ENCODE measurements around the gene LGR6.

Gene LGR6

GRCh38 chr1:202154766-202155477 lies 38.7 kb upstream of the LGR6 start (continued):
- no peak for TF ChIP-seq ZNF311 (tag by site-specific recombination; IDR thresholded peaks at IDR 0.05; ENCODE audit: borderline replicate concordance)

GRCh38 chr1:202155478-202156021 lies 38.0 kb upstream of the LGR6 start:
- Histone ChIP-seq H3K9me3 (ENCODE audit: control insufficient read depth, insufficient read depth, low read depth, low read length) (no peaks in the 10 kb centered on the region), H3K4me3 (ENCODE audit: low read depth, low read length) (no peak overlapping the region), H3K27ac (ENCODE audit: extremely low read depth, low read depth, low read length) (no peak overlapping the region), H3K4me1 (ENCODE audit: control insufficient read depth, insufficient read depth, low read length) (no peaks in the 10 kb centered on the region; the same call in 1 of the 2 replicates), H3K36me3 (ENCODE audit: control insufficient read depth in 2 of 2, insufficient read depth in 1 of 2, low read length in 2 of 2) (no peaks in the 10 kb centered on the region)
- CTCF ChIA-PET: interaction anchor here (0.7 to 3.8 kb wide), 19 partner anchors 7 to 193 kb away, joined by 3 to 20 read pairs (median 5); partner anchors contain the start of genes ARL8A, LGR6 and UBE2T
- no peak for TF ChIP-seq ZNF580 (tag by site-specific recombination; IDR thresholded peaks at IDR 0.05)
- no peak for TF ChIP-seq ZNF548 (tag by site-specific recombination; IDR thresholded peaks at IDR 0.05)
- peak; percentile 67 for TF ChIP-seq BCL6B (tag by site-specific recombination; IDR thresholded peaks at IDR 0.05)
- no peak for TF ChIP-seq ZNF37A (tag by site-specific recombination; IDR thresholded peaks at IDR 0.05)
- 0 out of 2 replicates have a peak, but pooled peaks have one; percentile 36 for TF ChIP-seq BCL11A (tag by site-specific recombination; IDR thresholded peaks at IDR 0.05; ENCODE audit: low read depth)
- TF ChIP-seq MZF1 (tag by site-specific recombination; IDR thresholded peaks at IDR 0.05; ENCODE audit: borderline replicate concordance): peak; percentile 67; the same call in 1 of the 2 replicates
- peak; percentile 15; the same call in 1 of the 2 replicates for TF ChIP-seq ZNF660 (tag by site-specific recombination; IDR thresholded peaks at IDR 0.05)
- TF ChIP-seq ZNF335 (tag by site-specific recombination; conservative IDR thresholded peaks at IDR 0.05): peak; percentile 6; the same call in 1 of the 2 replicates
- peak; percentile 58 for TF ChIP-seq ZFHX2 (tag by site-specific recombination; conservative IDR thresholded peaks at IDR 0.05)
- 0 out of 2 replicates have a peak, but pooled peaks have one; percentile 23 for TF ChIP-seq ATF2 (tag by site-specific recombination; IDR thresholded peaks at IDR 0.05; ENCODE audit: low read depth)
- TF ChIP-seq ZNF354C (tag by site-specific recombination; IDR thresholded peaks at IDR 0.05; ENCODE audit: borderline replicate concordance, low read depth): no peak
- TF ChIP-seq KLF17 (tag by site-specific recombination; IDR thresholded peaks at IDR 0.05): no peak
- 0 out of 2 replicates have a peak, but pooled peaks have one; percentile 36 for TF ChIP-seq BCL11B (tag by site-specific recombination; IDR thresholded peaks at IDR 0.05; ENCODE audit: low read depth)
- no peak for TF ChIP-seq ZNF416 (tag by site-specific recombination; IDR thresholded peaks at IDR 0.05)
- TF ChIP-seq INSM2 (tag by site-specific recombination; IDR thresholded peaks at IDR 0.05): 0 out of 2 replicates have a peak, but pooled peaks have one; percentile 8
- POLR2A ChIA-PET: interaction anchor here (1.3 to 1.6 kb wide), 2 partner anchors 11 to 186 kb away, joined by 3 to 8 read pairs; partner anchors contain the start of genes ARL8A and UBE2T
